Esophagus muscularis mucosa (tissue), 3 donors: ENCODE data around the gene DCTN3.

Experiments
- CTCF ChIP-seq, 3 experiments: fragments of 200-600 bp in 2 of 3; fragments of 450-650 bp in 1 of 3; sonication (generic) in 2 of 3; IDR thresholded peaks; one replicate each; pipeline ENCODE4 v1.5.1; 2017 to 2019; ENCODE audit warnings: antibody characterized with exemption in 3 of 3, mild to moderate bottlenecking in 2 of 3, moderate library complexity in 1 of 3
- POLR2A ChIP-seq: fragments of 450-650 bp; IDR thresholded peaks from one replicate; pipeline ENCODE4 v1.6.1; 2017; ENCODE audit warnings: antibody characterized with exemption, moderate library complexity, mild to moderate bottlenecking, low read depth

- TF ChIP-seq POLR2A (no peak), CTCF (IDR thresholded peaks at IDR 0.05) (no peak)
Observed at GRCh38 chr9:34588671-34589635, 31.3 kb downstream of the DCTN3 start.
